ENCODE data around the gene ACE.

The ACE gene

GRCh38 chr17:63537991-63538692 is 61.3 kb downstream of the ACE start:
- DNase-seq (ENCODE audit: extremely low spot score), result no peak
- ChIA-PET CTCF (no interaction called here), POLR2A (no interaction called here)
- TF ChIP-seq ZNF384 (IDR thresholded peaks at IDR 0.05) (no peak), FOXA1 (IDR thresholded peaks at IDR 0.05) (no peak), LEF1 (IDR thresholded peaks at IDR 0.05; ENCODE audit: borderline replicate concordance) (no peak), L3MBTL2 (conservative IDR thresholded peaks at IDR 0.05) (no peak)

GRCh38 chr17:63538693-63539595 is 62.1 kb downstream of the ACE start:
- ChIA-PET POLR2A (interaction anchor here (1.3 kb wide), 1 partner anchor 11 kb away, joined by 4 read pairs; no protein-coding TSS in a partner anchor), CTCF (interaction anchor here (0.5 kb wide), 1 partner anchor 145 kb away, joined by 4 read pairs; no protein-coding TSS in a partner anchor)
- DNase-seq (ENCODE audit: extremely low spot score), result no peak
- TF ChIP-seq NFRKB (IDR thresholded peaks at IDR 0.05), result no peak
- no peak for TF ChIP-seq TARDBP (IDR thresholded peaks at IDR 0.05)
- no peak for TF ChIP-seq BHLHE40 (IDR thresholded peaks at IDR 0.05; ENCODE audit: borderline replicate concordance)
- TF ChIP-seq LEF1 (IDR thresholded peaks at IDR 0.05; ENCODE audit: borderline replicate concordance), result no peak
- TF ChIP-seq CTBP1 (IDR thresholded peaks at IDR 0.05; ENCODE audit: borderline replicate concordance), result no peak
- TF ChIP-seq ELF4 (IDR thresholded peaks at IDR 0.05), result no peak
- TF ChIP-seq FOXM1 (IDR thresholded peaks at IDR 0.05; ENCODE audit: borderline replicate concordance), result no peak
- no peak for TF ChIP-seq FOXA1 (IDR thresholded peaks at IDR 0.05)
- TF ChIP-seq PKNOX1 (IDR thresholded peaks at IDR 0.05), result no peak
- no peak for TF ChIP-seq ZNF384 (IDR thresholded peaks at IDR 0.05)
- TF ChIP-seq SP1 (IDR thresholded peaks at IDR 0.05), result no peak
- no peak for TF ChIP-seq L3MBTL2 (conservative IDR thresholded peaks at IDR 0.05)
- TF ChIP-seq FOXK2 (IDR thresholded peaks at IDR 0.05), result no peak
- TF ChIP-seq SUZ12 (IDR thresholded peaks at IDR 0.05), result no peak
- TF ChIP-seq ARNT (IDR thresholded peaks at IDR 0.05), result no peak
- no peak for TF ChIP-seq HDGF (IDR thresholded peaks at IDR 0.05; ENCODE audit: borderline replicate concordance)

GRCh38 chr17:63540590-63540989 is 63.7 kb downstream of the ACE start:
- ChIA-PET POLR2A (no interaction called here), CTCF (interaction anchor here (0.6 kb wide), 1 partner anchor 304 kb away, joined by 3 read pairs; no protein-coding TSS in a partner anchor)
- DNase-seq (ENCODE audit: extremely low spot score), result no peak
- no peak for TF ChIP-seq FOXM1 (IDR thresholded peaks at IDR 0.05; ENCODE audit: borderline replicate concordance)

- POLR2A ChIA-PET, result interaction anchor here (0.7 to 1.3 kb wide), 2 partner anchors 9 to 80 kb away, joined by 3 read pairs; partner anchors contain the start of gene MAP3K3
- CTCF ChIA-PET, result interaction anchor here (0.6 kb wide), 1 partner anchor 30 kb away, joined by 3 read pairs; no protein-coding TSS in a partner anchor
- TF ChIP-seq TARDBP (IDR thresholded peaks at IDR 0.05) (no peak), SUZ12 (IDR thresholded peaks at IDR 0.05) (no peak), SP1 (IDR thresholded peaks at IDR 0.05) (no peak), NFRKB (IDR thresholded peaks at IDR 0.05) (no peak), ARNT (IDR thresholded peaks at IDR 0.05) (no peak), HDGF (IDR thresholded peaks at IDR 0.05; ENCODE audit: borderline replicate concordance) (no peak), ELF4 (IDR thresholded peaks at IDR 0.05) (no peak), FOXM1 (IDR thresholded peaks at IDR 0.05; ENCODE audit: borderline replicate concordance) (no peak), BHLHE40 (IDR thresholded peaks at IDR 0.05; ENCODE audit: borderline replicate concordance) (no peak), LEF1 (IDR thresholded peaks at IDR 0.05; ENCODE audit: borderline replicate concordance) (no peak), ZNF384 (IDR thresholded peaks at IDR 0.05) (no peak)
- DNase-seq (ENCODE audit: extremely low spot score), result no peak
These were observed 65.3 kb downstream of the ACE start for GRCh38 chr17:63542218-63542545.

- no peak for DNase-seq (ENCODE audit: extremely low spot score)
- TF ChIP-seq ARNT (IDR thresholded peaks at IDR 0.05) (no peak), FOXA1 (IDR thresholded peaks at IDR 0.05) (no peak), SP1 (IDR thresholded peaks at IDR 0.05) (no peak), HDGF (IDR thresholded peaks at IDR 0.05; ENCODE audit: borderline replicate concordance) (no peak), ELF4 (IDR thresholded peaks at IDR 0.05) (no peak), FOXK2 (IDR thresholded peaks at IDR 0.05) (no peak), TARDBP (IDR thresholded peaks at IDR 0.05) (no peak), LEF1 (IDR thresholded peaks at IDR 0.05; ENCODE audit: borderline replicate concordance) (no peak), NFRKB (IDR thresholded peaks at IDR 0.05) (no peak), L3MBTL2 (conservative IDR thresholded peaks at IDR 0.05) (no peak), FOXM1 (IDR thresholded peaks at IDR 0.05; ENCODE audit: borderline replicate concordance) (no peak)
- ChIA-PET CTCF (interaction anchor here (1.5 kb wide), 1 partner anchor 118 kb away, joined by 6 read pairs; no protein-coding TSS in a partner anchor), POLR2A (interaction anchor here (0.7 to 1.1 kb wide), 2 partner anchors 65 to 79 kb away, joined by 3 to 4 read pairs; partner anchors contain the start of gene MAP3K3)
These were observed 66.3 kb downstream of the ACE start for GRCh38 chr17:63542942-63543821.

GRCh38 chr17:63543822-63544420 is 67.1 kb downstream of the ACE start:
- DNase-seq (ENCODE audit: extremely low spot score), result no peak
- ChIA-PET POLR2A (interaction anchor here (1.0 to 1.8 kb wide), 3 partner anchors 11 to 66 kb away, joined by 3 to 4 read pairs (median 4); no protein-coding TSS in a partner anchor), CTCF (interaction anchor here (1.5 kb wide), 1 partner anchor 118 kb away, joined by 6 read pairs; no protein-coding TSS in a partner anchor)
- TF ChIP-seq TARDBP (IDR thresholded peaks at IDR 0.05) (no peak), FOXA1 (IDR thresholded peaks at IDR 0.05) (no peak), ELF4 (IDR thresholded peaks at IDR 0.05) (no peak), SUZ12 (IDR thresholded peaks at IDR 0.05) (no peak), FOXM1 (IDR thresholded peaks at IDR 0.05; ENCODE audit: borderline replicate concordance) (no peak), BHLHE40 (IDR thresholded peaks at IDR 0.05; ENCODE audit: borderline replicate concordance) (no peak), SP1 (IDR thresholded peaks at IDR 0.05) (no peak), HDGF (IDR thresholded peaks at IDR 0.05; ENCODE audit: borderline replicate concordance) (no peak), FOXK2 (IDR thresholded peaks at IDR 0.05) (no peak), NFRKB (IDR thresholded peaks at IDR 0.05) (no peak), ZNF384 (IDR thresholded peaks at IDR 0.05) (no peak), LEF1 (IDR thresholded peaks at IDR 0.05; ENCODE audit: borderline replicate concordance) (no peak), CTBP1 (IDR thresholded peaks at IDR 0.05; ENCODE audit: borderline replicate concordance) (no peak), ARNT (IDR thresholded peaks at IDR 0.05) (no peak), PKNOX1 (IDR thresholded peaks at IDR 0.05) (no peak), L3MBTL2 (conservative IDR thresholded peaks at IDR 0.05) (no peak)

All from HEK293T (cell line).